ENCODE measurements around the gene ZNF429. TPM values are rescaled to one million over a fixed set of nuclear protein-coding genes. Genes with fewer than 3 reads are reported as not detected.

ZNF429 gene
- total and polyA plus RNA-seq, 12 donors: 4.4 to 50.3 (median 25.6) TPM

- intact Hi-C loops (cut with DNase I): no loop called here
- TF ChIP-seq POLR2A (IDR thresholded peaks at IDR 0.05): no peak
- no peak for TF ChIP-seq CTCF (IDR thresholded peaks at IDR 0.05)
- DNase-seq: peak in 2 of 7 donors; percentile 28 to 33
- Histone ChIP-seq H3K36me3 (replicated peaks in 1 of 2) (no peaks in the 10 kb centered on the region), H3K27me3 (no peaks in the 10 kb centered on the region), H3K4me3 (peak overlapping the region in 3 of 4 donors; percentile 1 to 55 (median 20)), H3K4me1 (replicated peaks in 1 of 2) (peaks cover 23 to 39% of the 10 kb centered on the region in 2 donors), H3K9me3 (replicated peaks in 1 of 3) (no peaks in the 10 kb centered on the region), H3K27ac (peak overlapping the region; percentile 67 to 93 (median 72))
- 0 to 3% (median 2%) methylated on average over 4 of the region's 4 CpGs for WGBS, 4 donors
Observed at GRCh38 chr19:21604351-21604926, 99.0 kb downstream of the ZNF429 start.

Other genes starting within 250 kb of the ZNF429 start
- gene ZNF708, start 176.2 kb upstream of the ZNF429 start, total RNA-seq: 10 to 100 TPM in 7 of 9 donors, 1 to 10 TPM in 2; 4.4 to 26.3 (median 11.2) TPM
- 10 to 100 TPM in 1 of 3 donors, 1 to 10 TPM in 2; 2.8 to 11.3 (median 5.8) TPM for gene ZNF708, start 176.2 kb upstream of the ZNF429 start, polyA plus RNA-seq
- gene ZNF738, start 146.6 kb upstream of the ZNF429 start, total RNA-seq: 10 to 100 TPM in 1 of 9 donors, 1 to 10 TPM in 8; 2.8 to 24.0 (median 5.1) TPM
- 1 to 10 TPM; 3.7 to 9.3 (median 4.3) TPM for gene ZNF738, start 146.6 kb upstream of the ZNF429 start, polyA plus RNA-seq
- 10 to 100 TPM; 10.3 to 69.8 (median 31.2) TPM for gene ZNF493, start 108.5 kb upstream of the ZNF429 start, total RNA-seq
- gene ZNF493, start 108.5 kb upstream of the ZNF429 start, polyA plus RNA-seq: 10 to 100 TPM in 2 of 3 donors, 1 to 10 TPM in 1; 8.0 to 17.4 (median 16.3) TPM

Measured in adrenal gland (tissue), 12 donors.